Measurements from ENCODE around the gene HSPA14. TPM values are rescaled to one million over a fixed set of nuclear protein-coding genes. Genes with fewer than 3 reads are reported as not detected.

The HSPA14 gene
- total RNA-seq, 4 donors from 2014 or later: 10.5 to 13.4 (median 12.7) TPM

DNA sequence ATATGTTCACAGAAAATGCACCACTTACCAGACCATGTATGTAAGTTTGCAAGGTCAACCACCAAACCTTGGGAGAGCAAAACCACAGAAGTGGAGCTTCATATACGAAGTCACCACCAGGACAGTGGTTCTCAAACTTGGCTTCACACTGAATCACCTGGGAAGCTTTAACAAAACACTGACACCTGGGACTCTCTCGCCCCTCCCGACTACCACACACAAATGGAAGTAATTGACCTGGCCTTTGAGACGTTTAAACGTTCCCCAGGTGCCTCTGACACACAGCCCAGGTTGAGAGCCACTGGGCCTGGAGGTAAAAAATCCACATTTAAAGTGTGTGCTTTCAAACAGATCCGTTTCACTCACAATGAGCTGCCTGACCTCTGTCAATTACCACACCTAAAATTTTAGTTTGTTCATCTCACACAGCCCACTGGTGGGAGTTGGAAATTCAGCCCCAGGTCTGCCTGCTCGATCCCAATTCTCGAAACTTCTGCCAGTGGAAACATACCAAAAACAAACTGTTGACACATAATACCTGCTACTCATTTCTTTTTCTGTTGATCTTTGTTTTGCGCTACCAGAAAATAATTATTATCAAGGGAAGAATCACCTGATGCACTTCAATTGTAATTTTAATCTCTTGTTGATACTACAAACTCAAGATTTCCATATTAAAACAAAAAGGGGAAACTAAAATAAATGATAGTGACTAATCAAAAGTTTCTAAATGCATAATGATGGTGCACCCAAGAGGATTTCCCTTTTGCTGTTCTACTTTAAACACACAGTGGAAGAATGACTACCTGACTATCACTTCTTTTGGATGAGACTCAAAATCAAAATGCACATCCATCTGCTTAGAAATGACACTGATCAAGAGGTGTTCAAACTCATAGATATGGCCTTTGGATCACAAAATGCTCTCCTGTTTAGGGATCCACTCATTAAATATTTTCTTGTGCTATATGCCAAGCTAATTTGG is 26.8 kb upstream of the HSPA14 start:
- TF ChIP-seq, protein P1, sequence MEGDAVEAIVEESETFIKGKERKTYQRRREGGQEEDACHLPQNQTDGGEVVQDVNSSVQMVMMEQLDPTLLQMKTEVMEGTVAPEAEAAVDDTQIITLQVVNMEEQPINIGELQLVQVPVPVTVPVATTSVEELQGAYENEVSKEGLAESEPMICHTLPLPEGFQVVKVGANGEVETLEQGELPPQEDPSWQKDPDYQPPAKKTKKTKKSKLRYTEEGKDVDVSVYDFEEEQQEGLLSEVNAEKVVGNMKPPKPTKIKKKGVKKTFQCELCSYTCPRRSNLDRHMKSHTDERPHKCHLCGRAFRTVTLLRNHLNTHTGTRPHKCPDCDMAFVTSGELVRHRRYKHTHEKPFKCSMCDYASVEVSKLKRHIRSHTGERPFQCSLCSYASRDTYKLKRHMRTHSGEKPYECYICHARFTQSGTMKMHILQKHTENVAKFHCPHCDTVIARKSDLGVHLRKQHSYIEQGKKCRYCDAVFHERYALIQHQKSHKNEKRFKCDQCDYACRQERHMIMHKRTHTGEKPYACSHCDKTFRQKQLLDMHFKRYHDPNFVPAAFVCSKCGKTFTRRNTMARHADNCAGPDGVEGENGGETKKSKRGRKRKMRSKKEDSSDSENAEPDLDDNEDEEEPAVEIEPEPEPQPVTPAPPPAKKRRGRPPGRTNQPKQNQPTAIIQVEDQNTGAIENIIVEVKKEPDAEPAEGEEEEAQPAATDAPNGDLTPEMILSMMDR (IDR thresholded peaks at IDR 0.05; ENCODE audit: low read depth): no peak

DNA sequence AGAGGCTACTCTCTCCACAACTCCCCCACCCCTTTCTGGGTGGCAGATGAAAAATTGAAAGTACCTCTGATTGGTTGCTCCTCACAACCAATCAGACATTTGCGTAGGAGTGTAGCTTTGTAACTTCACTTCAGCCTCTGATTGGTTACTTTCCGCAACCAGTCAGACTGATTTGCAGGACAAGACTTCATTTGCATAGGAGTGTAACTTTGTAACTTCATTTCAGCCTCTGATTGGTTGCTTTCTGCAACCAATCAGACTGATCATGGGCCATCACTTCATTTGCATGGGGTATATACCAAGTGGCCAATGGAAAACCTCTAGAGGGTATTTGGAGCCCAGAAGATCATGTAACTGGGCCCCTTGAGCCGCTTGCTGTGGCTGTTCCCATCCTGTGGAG is 25.8 kb upstream of the HSPA14 start:
- TF ChIP-seq, protein P1 (IDR thresholded peaks at IDR 0.05; ENCODE audit: low read depth): no peak

DNA sequence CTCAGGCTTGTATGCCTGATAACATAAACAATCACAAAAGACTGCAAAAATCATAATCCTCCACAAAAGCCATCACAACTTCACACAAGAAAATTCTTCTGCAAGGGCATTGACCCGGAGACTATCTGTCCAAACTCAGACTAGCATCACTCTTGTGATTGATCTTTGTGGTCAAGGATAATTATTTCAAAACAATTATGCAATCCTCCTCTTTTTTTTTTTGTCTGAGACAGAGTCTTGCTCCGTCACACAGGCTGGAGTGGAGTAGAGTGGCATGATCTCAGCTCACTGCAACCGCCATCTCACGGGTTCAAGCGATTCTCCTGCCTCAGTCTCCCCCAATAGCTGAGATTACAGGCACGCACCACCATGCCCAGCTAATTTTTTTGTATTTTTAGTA is 22.4 kb upstream of the HSPA14 start:
- TF ChIP-seq, protein P1 (IDR thresholded peaks at IDR 0.05; ENCODE audit: low read depth): no peak

DNA sequence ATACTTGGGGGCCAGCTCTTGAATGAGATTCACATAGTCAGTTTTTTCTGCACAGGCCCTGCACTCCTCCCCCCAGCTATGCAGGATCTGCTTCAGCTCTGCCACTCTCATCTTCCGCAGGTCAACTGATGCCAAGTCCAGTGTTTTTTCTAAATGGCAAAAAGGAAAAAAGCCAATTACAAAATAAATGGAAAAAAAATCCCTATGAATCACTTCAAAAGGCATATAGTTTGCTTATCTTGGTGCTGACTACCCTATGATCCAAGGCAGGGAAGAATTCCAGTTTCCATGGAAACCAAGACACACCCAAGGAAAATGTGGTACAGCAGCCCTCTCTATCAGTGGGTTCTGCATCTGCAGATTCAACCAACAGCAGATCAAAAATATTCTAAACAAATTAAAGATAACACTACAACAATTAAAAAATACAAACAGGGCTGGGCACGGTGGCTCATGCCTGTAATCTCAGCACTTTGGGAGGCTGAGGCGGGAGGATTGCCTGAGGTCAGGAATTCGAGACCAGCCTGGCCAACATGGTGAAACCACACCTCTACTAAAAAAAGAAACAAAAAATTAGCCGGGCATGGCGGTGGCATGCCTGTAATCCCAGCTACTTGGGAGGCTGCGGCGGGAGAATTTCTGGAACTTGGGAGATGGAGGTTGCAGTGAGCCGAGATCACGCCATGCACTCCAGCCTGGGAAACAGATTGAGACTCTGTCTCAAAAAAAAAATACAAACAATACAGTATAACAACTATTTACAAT is 17.9 kb upstream of the HSPA14 start:
- TF ChIP-seq, protein P1 (IDR thresholded peaks at IDR 0.05; ENCODE audit: low read depth): no peak

DNA sequence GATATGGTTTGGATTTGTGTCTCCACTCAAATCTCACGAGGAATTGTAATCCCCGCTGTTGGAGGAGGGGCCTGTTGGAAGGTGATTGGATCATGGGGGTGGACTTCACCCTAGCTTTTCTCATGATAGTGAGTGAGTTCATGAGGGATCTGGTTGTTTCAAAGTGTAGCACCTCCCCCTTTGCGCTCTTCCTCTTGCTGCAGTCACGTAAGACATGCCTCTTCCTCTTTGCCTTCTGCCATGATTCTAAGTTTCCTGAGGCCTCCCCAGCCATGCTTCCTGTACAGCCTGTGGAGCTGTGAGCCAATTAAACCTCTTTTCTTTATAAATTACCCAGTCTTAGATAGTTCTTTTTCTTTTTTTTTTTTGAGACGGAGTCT is 17.3 kb upstream of the HSPA14 start:
- TF ChIP-seq, protein P1 (IDR thresholded peaks at IDR 0.05; ENCODE audit: low read depth): no peak

DNA sequence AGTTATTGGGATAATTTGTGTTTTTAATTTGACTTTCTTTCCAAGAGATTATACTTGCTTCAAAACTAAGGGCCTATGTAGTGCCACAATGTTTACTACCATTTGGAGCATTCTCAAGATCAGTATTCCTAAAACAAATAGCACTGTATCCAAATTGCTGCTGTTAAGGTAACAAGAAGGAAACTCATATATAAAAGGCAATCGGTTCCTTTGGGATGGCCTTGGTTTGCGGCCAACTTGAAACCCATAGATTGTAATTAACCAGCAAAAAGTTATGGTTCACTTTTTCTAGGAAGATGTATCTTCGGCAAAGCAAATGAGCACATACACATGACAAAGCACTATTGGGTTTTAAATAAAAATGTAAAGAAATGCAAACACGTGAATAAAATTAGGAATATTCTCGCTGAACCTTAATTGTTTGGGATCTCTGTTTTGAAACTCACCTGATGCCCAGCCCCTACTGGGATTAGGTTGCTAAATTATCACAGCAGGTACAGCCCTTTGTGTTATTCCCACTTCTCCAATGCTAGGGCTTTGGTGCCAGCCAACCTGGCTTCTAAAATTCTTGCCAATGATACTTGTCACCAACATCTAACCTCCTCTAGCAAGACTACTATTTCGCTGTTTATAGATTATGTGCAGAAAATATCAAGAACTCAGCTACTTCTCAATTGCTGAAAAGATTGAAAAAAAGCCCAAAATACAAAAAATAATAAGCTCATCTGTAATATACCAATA is 16.3 kb upstream of the HSPA14 start:
- TF ChIP-seq, protein P1 (IDR thresholded peaks at IDR 0.05; ENCODE audit: low read depth): no peak

Measured in subcutaneous adipose tissue (tissue), 4 donors.